ENCODE data around the gene CEP170. TPM values are rescaled to one million over a fixed set of nuclear protein-coding genes. Genes with fewer than 3 reads are reported as not detected.
"Not testable (repeated sequence)": the region's sequence is repeated elsewhere in the genome, so short reads cannot be mapped to it uniquely, and the experiment has no call there.

The CEP170 gene
- polyA plus RNA-seq, 10 donors = 41.8 to 82.3 (median 56.2) TPM

GRCh38 chr1:243183176-243183575, 71.9 kb downstream of the CEP170 start:
- DNase-seq = not testable (repeated sequence)

GRCh38 chr1:243179720-243180119, 75.4 kb downstream of the CEP170 start:
- DNase-seq = no peak

- DNase-seq = not testable (repeated sequence)
These were observed 77.3 kb downstream of the CEP170 start for GRCh38 chr1:243177792-243178191.

GRCh38 chr1:243173758-243174369, 81.2 kb downstream of the CEP170 start:
- not testable (repeated sequence) for DNase-seq

- DNase-seq = not testable (repeated sequence)
These were observed 90.2 kb downstream of the CEP170 start for GRCh38 chr1:243164911-243165310.

- not testable (repeated sequence) for DNase-seq
These were observed 104.2 kb downstream of the CEP170 start for GRCh38 chr1:243150906-243151305.

- not testable (repeated sequence) for DNase-seq
These were observed 106.0 kb downstream of the CEP170 start for GRCh38 chr1:243149120-243149519.

GRCh38 chr1:243147351-243147750, 107.7 kb downstream of the CEP170 start:
- not testable (repeated sequence) for DNase-seq

GRCh38 chr1:243140498-243140897, 114.6 kb downstream of the CEP170 start:
- DNase-seq = not testable (repeated sequence)

GRCh38 chr1:243122876-243123409, 132.1 kb downstream of the CEP170 start:
- DNase-seq = peak in 1 of 3 donors; percentile 2

GRCh38 chr1:243121939-243122338, 133.1 kb downstream of the CEP170 start:
- DNase-seq = not testable (repeated sequence)

GRCh38 chr1:243118601-243119322, 136.3 kb downstream of the CEP170 start:
- DNase-seq = not testable (repeated sequence)

GRCh38 chr1:243116187-243116586, 138.9 kb downstream of the CEP170 start:
- not testable (repeated sequence) for DNase-seq

- DNase-seq = not testable (repeated sequence)
These were observed 140.3 kb downstream of the CEP170 start for GRCh38 chr1:243114769-243115168.

- peak in 2 of 3 donors; percentile 15 to 31 for DNase-seq
These were observed 140.9 kb downstream of the CEP170 start for GRCh38 chr1:243114059-243114713.

- not testable (repeated sequence) for DNase-seq
These were observed 147.9 kb downstream of the CEP170 start for GRCh38 chr1:243107171-243107570.

GRCh38 chr1:243105652-243106332, 149.3 kb downstream of the CEP170 start:
- not testable (repeated sequence) for DNase-seq

GRCh38 chr1:243105104-243105503, 150.0 kb downstream of the CEP170 start:
- DNase-seq = not testable (repeated sequence)

GRCh38 chr1:243104452-243104851, 150.6 kb downstream of the CEP170 start:
- not testable (repeated sequence) for DNase-seq

GRCh38 chr1:243101551-243102050, 153.5 kb downstream of the CEP170 start:
- peak; percentile 12 to 64 (median 28) for DNase-seq

- not testable (repeated sequence) for DNase-seq
These were observed 167.7 kb downstream of the CEP170 start for GRCh38 chr1:243087368-243087767.

All from muscle of back (tissue), 11 donors.